HCT116 (cell line): ENCODE data around the gene C2CD2L. TPM values are rescaled to one million over a fixed set of nuclear protein-coding genes. Genes with fewer than 3 reads are reported as not detected.

Source experiments
- ATAC-seq: fragments of 200-7000 bp; cut with Tn5 transposase; 2 replicates; pipeline ENCODE4 v1.9.1; 2020; ENCODE audit warnings: mild to moderate bottlenecking, moderate library complexity
- BruUV-seq: library from RNA; stranded (reverse); fragments of 400-500 nt; replicated peaks from 2 replicates; lab custom pipeline; 2021; lab: Mats Ljungman, UMichigan
- CTCF ChIA-PET: fragments of 300-600 bp; sonication (Branson Sonifier 250); formaldehyde crosslinking; loops from one replicate; lab custom pipeline; 2021; ENCODE audit warnings: antibody characterized with exemption; lab: Charles Lee
- POLR2A ChIA-PET: fragments of 300-600, 350-600 bp; sonication (Branson Sonifier 250); formaldehyde crosslinking; loops from one replicate; lab custom pipeline; 2021; ENCODE audit warnings: antibody characterized with exemption; lab: Charles Lee
- RAD21 ChIA-PET, 2 experiments: fragments of 300-600 bp; sonication (Branson Sonifier 250); formaldehyde crosslinking; loops; one replicate each; lab custom pipeline; 2023; ENCODE audit warnings: low total read pairs in 2 of 2; ENCODE audit not compliant: uncharacterized antibody in 2 of 2, unreplicated experiment in 2 of 2, low non-redundant PET in 1 of 2; lab: Charles Lee
- DNase-seq: peaks from one replicate; pipeline ENCODE4 v3.0.0-alpha.2; 2010; ENCODE audit warnings: low read depth, low spot score
- H2AFZ ChIP-seq: fragments of 200-600 bp; shearing (Covaris generic), sonication (generic); 2 replicates; pipeline ENCODE4 v1.6.1; 2017; ENCODE audit warnings: low read depth, mixed run types, mixed read lengths, antibody characterized with exemption, low read length; ENCODE audit not compliant: poor library complexity, severe bottlenecking
- H3K27ac ChIP-seq: 2 replicates; pipeline ENCODE4 v1.5.1; 2012; ENCODE audit warnings: low read depth, low read length
- H3K27me3 ChIP-seq: fragments of 200-600 bp; sonication (generic); 2 replicates; pipeline ENCODE4 v1.6.1; 2016; ENCODE audit warnings: mixed run types, low read length, mixed read lengths; ENCODE audit not compliant: insufficient read depth
- H3K36me3 ChIP-seq, 2 experiments: fragments of 200-500 bp in 1 of 2; fragments of 200-600 bp in 1 of 2; sonication (Bioruptor generic) in 1 of 2; sonication (generic) in 1 of 2; 2 replicates each; pipeline versions ENCODE4 v1.5.1 to v1.6.1; 2014 to 2016; ENCODE audit warnings: low read length in 2 of 2, inconsistent platforms in 1 of 2, mixed read lengths in 1 of 2, mixed run types in 1 of 2; ENCODE audit not compliant: insufficient read depth in 2 of 2, control insufficient read depth in 1 of 2
- H3K4me1 ChIP-seq, 2 experiments: fragments of 200-600 bp in 1 of 2; sonication (generic) in 1 of 2; 2 replicates each; pipeline versions ENCODE4 v1.5.1 to v1.6.1; 2012 to 2017; ENCODE audit warnings: low read length in 2 of 2, inconsistent platforms in 1 of 2, mild to moderate bottlenecking in 1 of 2, mixed read lengths in 1 of 2, mixed run types in 1 of 2, moderate library complexity in 1 of 2; ENCODE audit not compliant: insufficient read depth in 2 of 2, control insufficient read depth in 1 of 2
- H3K4me2 ChIP-seq: fragments of 200-600 bp; sonication (generic); 2 replicates; pipeline ENCODE4 v1.6.1; 2017; ENCODE audit warnings: mixed run types, low read length, mixed read lengths
- H3K4me3 ChIP-seq, 2 experiments: fragments of 200-600 bp in 1 of 2; sonication (generic) in 1 of 2; replicated peaks in 1 of 2; 2 replicates each; pipeline ENCODE4 v1.5.1; 2011 to 2016; ENCODE audit warnings: low read length in 2 of 2, control low read depth in 1 of 2, low read depth in 1 of 2, mild to moderate bottlenecking in 1 of 2, mixed read lengths in 1 of 2, mixed run types in 1 of 2
- H3K79me2 ChIP-seq: fragments of 200-600 bp; sonication (generic); 2 replicates; pipeline ENCODE4 v1.6.1; 2017; ENCODE audit warnings: mild to moderate bottlenecking, mixed run types, low read length, moderate library complexity, mixed read lengths; ENCODE audit not compliant: insufficient read depth
- H3K9ac ChIP-seq: fragments of 200-600 bp; sonication (generic); 2 replicates; pipeline ENCODE4 v1.6.1; 2016; ENCODE audit warnings: low read length, mixed read lengths
- H3K9me2 ChIP-seq: fragments of 200-600 bp; sonication (generic), shearing (Covaris generic); 2 replicates; pipeline ENCODE4 v1.6.1; 2017; ENCODE audit warnings: mixed run types, mild to moderate bottlenecking, moderate library complexity; ENCODE audit not compliant: insufficient read depth
- H3K9me3 ChIP-seq, 2 experiments: fragments of 200-500 bp in 1 of 2; fragments of 200-600 bp in 1 of 2; sonication (Bioruptor generic) in 1 of 2; sonication (generic) in 1 of 2; 2 replicates each; pipeline ENCODE4 v1.6.1; 2014 to 2017; ENCODE audit warnings: low read length in 2 of 2, mixed read lengths in 2 of 2, inconsistent platforms in 1 of 2, low read depth in 1 of 2, mild to moderate bottlenecking in 1 of 2, mixed run types in 1 of 2, moderate library complexity in 1 of 2; ENCODE audit not compliant: control insufficient read depth in 1 of 2, insufficient read depth in 1 of 2
- H4K20me1 ChIP-seq: fragments of 200-600 bp; sonication (generic), shearing (Covaris generic); 2 replicates; pipeline ENCODE4 v1.6.1; 2017; ENCODE audit warnings: mixed run types, mild to moderate bottlenecking, moderate library complexity; ENCODE audit not compliant: insufficient read depth
- CTCF ChIP-seq, 3 experiments: fragments of 200-600 bp in 1 of 3; sonication (generic) in 1 of 3; IDR thresholded peaks in 2 of 3; conservative IDR thresholded peaks in 1 of 3; 2 replicates each; pipeline ENCODE4 v1.5.1; 2012 to 2017; ENCODE audit warnings: low read depth in 2 of 3, low read length in 2 of 3, antibody characterized with exemption in 1 of 3, borderline replicate concordance in 1 of 3, control low read depth in 1 of 3, mild to moderate bottlenecking in 1 of 3, mixed read lengths in 1 of 3, mixed run types in 1 of 3, moderate library complexity in 1 of 3; ENCODE audit not compliant: insufficient read depth in 1 of 3
- ELF1 ChIP-seq: IDR thresholded peaks from 2 replicates; pipeline ENCODE4 v1.6.1; 2012; ENCODE audit warnings: low read depth, borderline replicate concordance
- EZH2 ChIP-seq: fragments of 200-600 bp; sonication (generic); IDR thresholded peaks from 2 replicates; pipeline ENCODE4 v1.6.1; 2017; ENCODE audit warnings: antibody characterized with exemption, mixed run types
- EZH2phosphoT487 ChIP-seq: fragments of 200-600 bp; IDR thresholded peaks from 2 replicates; pipeline ENCODE4 v1.6.1; 2018; ENCODE audit warnings: antibody characterized with exemption, borderline replicate concordance
- MAX ChIP-seq: IDR thresholded peaks from 2 replicates; pipeline ENCODE4 v1.6.1; 2012
- POLR2A ChIP-seq: IDR thresholded peaks from 2 replicates; pipeline ENCODE4 v1.7.0; 2011; ENCODE audit warnings: borderline replicate concordance; ENCODE audit not compliant: insufficient read depth, insufficient read length; ENCODE audit errors: extremely low read depth
- POLR2AphosphoS5 ChIP-seq: IDR thresholded peaks from 2 replicates; pipeline ENCODE4 v1.6.1; 2011; ENCODE audit warnings: mild to moderate bottlenecking, low read depth, low read length, moderate library complexity
- SIN3A ChIP-seq: IDR thresholded peaks from 2 replicates; pipeline ENCODE4 v1.6.1; 2012; ENCODE audit warnings: low read depth
- TCF7L2 ChIP-seq: IDR thresholded peaks from 2 replicates; pipeline ENCODE4 v1.7.0; 2011; ENCODE audit warnings: borderline replicate concordance, inconsistent platforms; ENCODE audit not compliant: insufficient read depth, insufficient read length; ENCODE audit errors: extremely low read depth
- ZBTB33 ChIP-seq: IDR thresholded peaks from 2 replicates; pipeline ENCODE4 v1.6.1; 2011; ENCODE audit warnings: mild to moderate bottlenecking, low read length, moderate library complexity; ENCODE audit not compliant: insufficient replicate concordance; ENCODE audit errors: extremely low read depth
- ZFX ChIP-seq: fragments of 450-650 bp; IDR thresholded peaks from 2 replicates; pipeline ENCODE4 v1.6.1; 2017
- ZNF274 ChIP-seq: fragments of 200-500 bp; sonication (Bioruptor generic); IDR thresholded peaks from 2 replicates; pipeline ENCODE4 v1.6.1; 2014; ENCODE audit warnings: mild to moderate bottlenecking, low read depth, low read length, inconsistent platforms
- intact Hi-C: fragments of 100-400 bp; cut with micrococcal nuclease; formaldehyde crosslinking; loops from 2 replicates; pipeline ENCODE4 v1.10.0; 2022
- total RNA-seq: library from RNA; stranded (reverse); gene quantifications from one replicate; pipeline ENCODE4 v1.2.1, GENCODE V29; 2021; ENCODE audit not compliant: unreplicated experiment

C2CD2L gene
- total RNA-seq, 1 experiment from 2014 or later: 12.4 TPM

GRCh38 chr11:119078675-119079420 is 28.3 kb upstream of the C2CD2L start:
- CTCF ChIA-PET: no interaction called here
- no peak overlapping the region for H3K4me2 ChIP-seq
- H3K36me3 ChIP-seq: peaks cover 18 to 20% of the 10 kb centered on the region in 2 experiments; a peak in 3 of 4 replicates
- POLR2A ChIA-PET: no interaction called here
- no peaks in the 10 kb centered on the region for H3K79me2 ChIP-seq
- ATAC-seq: no peak
- H3K27ac ChIP-seq: no peak overlapping the region
- peaks cover 0 to 3% of the 10 kb centered on the region in 2 experiments; a peak in 1 of 4 replicates for H3K4me1 ChIP-seq
- TF ChIP-seq EZH2 (no peak), EZH2phosphoT487 (no peak)
- TF ChIP-seq, all 23 proteins: peak for 0
- intact Hi-C loops: no loop called here
- Histone ChIP-seq H3K9me3 (no peaks in the 10 kb centered on the region), H3K27me3 (no peaks in the 10 kb centered on the region), H2AFZ (no peak overlapping the region), H3K9me2 (no peaks in the 10 kb centered on the region), H3K9ac (no peak overlapping the region), H4K20me1 (no peaks in the 10 kb centered on the region), H3K4me3 (no peak overlapping the region)
- DNase-seq: no peak
- RAD21 ChIA-PET: no interaction called here
- no TSS peak for BruUV-seq

GRCh38 chr11:119081682-119082260 is 25.4 kb upstream of the C2CD2L start:
- H3K4me1 ChIP-seq: peaks cover 14 to 23% of the 10 kb centered on the region in 2 experiments
- H2AFZ ChIP-seq: no peak overlapping the region
- H3K9me2 ChIP-seq: no peaks in the 10 kb centered on the region
- intact Hi-C loops: no loop called here
- no peaks in the 10 kb centered on the region for H3K9me3 ChIP-seq
- H3K4me3 ChIP-seq: no peak overlapping the region
- H3K27me3 ChIP-seq: no peaks in the 10 kb centered on the region
- H3K79me2 ChIP-seq: peaks cover 15% of the 10 kb centered on the region
- ATAC-seq: no peak
- RAD21 ChIA-PET: no interaction called here
- H3K36me3 ChIP-seq: peaks cover 11 to 18% of the 10 kb centered on the region in 2 experiments; a peak in 3 of 4 replicates
- no peak overlapping the region for H3K9ac ChIP-seq
- H4K20me1 ChIP-seq: no peaks in the 10 kb centered on the region
- DNase-seq: no peak
- CTCF ChIA-PET: no interaction called here
- POLR2A ChIA-PET: interaction anchor here (0.9 kb wide), 1 partner anchor 21 kb away, joined by 3 read pairs; no protein-coding TSS in a partner anchor
- H3K27ac ChIP-seq: no peak overlapping the region
- no peak overlapping the region for H3K4me2 ChIP-seq
- BruUV-seq: no TSS peak
- TF ChIP-seq ZBTB33 (no peak), SIN3A (no peak), ELF1 (no peak), POLR2A (no peak), POLR2AphosphoS5 (no peak), EZH2 (no peak), ZFX (no peak), MAX (no peak), ZNF274 (no peak), TCF7L2 (no peak), CTCF (IDR thresholded peaks at IDR 0.05 in 2 of 3, conservative IDR thresholded peaks at IDR 0.05 in 1 of 3; ENCODE audit: borderline replicate concordance in 1 of 3, insufficient read depth in 1 of 3, low read depth in 2 of 3, low read length in 2 of 3) (no peak)
